Adrenal gland (tissue), 5 donors: ENCODE measurements around the gene GALNT12.

ENCODE experiments used
- POLR2A ChIP-seq, 2 donors: fragments of 450-650 bp; IDR thresholded peaks; one replicate each; pipeline ENCODE4 v1.6.1; 2017; ENCODE audit warnings: antibody characterized with exemption in 2 of 2, mild to moderate bottlenecking in 2 of 2, moderate library complexity in 1 of 2
- TF ChIP-seq, protein P1 (sequence below), 6 experiments: fragments of 450-650 bp in 4 of 6; fragments of 200-600 bp in 2 of 6; sonication (generic) in 1 of 6; IDR thresholded peaks; 1 replicate in 5 of 6; 2 replicates in 1 of 6; pipeline versions ENCODE4 v1.5.1 to v1.8.0; 2016 to 2021; ENCODE audit warnings: antibody characterized with exemption in 6 of 6, mild to moderate bottlenecking in 2 of 6, moderate library complexity in 1 of 6
- donor health status: DM: no; HTN: no; CAD: no.

DNA sequence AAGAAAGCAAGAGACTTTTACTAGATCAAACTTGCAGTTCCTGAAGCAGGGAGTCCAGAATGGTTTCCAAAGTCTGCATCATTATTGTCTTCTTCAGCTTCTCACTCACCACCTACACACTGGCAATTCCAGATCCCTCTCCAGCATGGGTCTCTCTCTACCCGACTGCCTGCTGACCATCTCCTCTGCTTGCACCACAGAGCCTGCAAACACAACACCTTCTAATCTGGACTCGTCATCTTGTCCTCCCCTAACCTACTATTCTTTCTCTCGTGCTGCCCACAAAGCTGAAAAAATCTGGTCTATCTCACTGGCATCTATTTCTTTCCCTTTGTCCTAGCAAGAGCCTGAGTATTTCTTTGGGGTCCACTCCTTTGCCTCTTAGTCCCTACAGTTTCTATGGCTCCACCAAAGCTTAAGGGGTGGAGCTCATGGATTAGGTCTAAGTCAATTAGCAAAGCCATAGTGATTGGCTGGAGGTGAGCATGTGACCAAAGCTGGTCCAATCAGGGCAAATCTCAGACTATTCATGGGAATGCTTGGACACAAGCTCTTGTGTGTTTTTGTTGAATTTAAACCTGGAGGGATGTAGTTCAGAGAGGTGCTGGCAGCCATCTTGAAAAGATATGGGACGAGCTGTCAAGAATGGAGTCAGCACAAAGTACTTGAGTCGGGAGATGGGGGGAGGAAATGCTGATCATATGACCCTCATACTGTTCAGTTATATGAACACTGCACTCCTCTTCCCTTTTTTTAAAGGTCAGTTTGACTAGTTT lies 63.5 kb downstream of the GALNT12 start:
- TF ChIP-seq, protein P1, sequence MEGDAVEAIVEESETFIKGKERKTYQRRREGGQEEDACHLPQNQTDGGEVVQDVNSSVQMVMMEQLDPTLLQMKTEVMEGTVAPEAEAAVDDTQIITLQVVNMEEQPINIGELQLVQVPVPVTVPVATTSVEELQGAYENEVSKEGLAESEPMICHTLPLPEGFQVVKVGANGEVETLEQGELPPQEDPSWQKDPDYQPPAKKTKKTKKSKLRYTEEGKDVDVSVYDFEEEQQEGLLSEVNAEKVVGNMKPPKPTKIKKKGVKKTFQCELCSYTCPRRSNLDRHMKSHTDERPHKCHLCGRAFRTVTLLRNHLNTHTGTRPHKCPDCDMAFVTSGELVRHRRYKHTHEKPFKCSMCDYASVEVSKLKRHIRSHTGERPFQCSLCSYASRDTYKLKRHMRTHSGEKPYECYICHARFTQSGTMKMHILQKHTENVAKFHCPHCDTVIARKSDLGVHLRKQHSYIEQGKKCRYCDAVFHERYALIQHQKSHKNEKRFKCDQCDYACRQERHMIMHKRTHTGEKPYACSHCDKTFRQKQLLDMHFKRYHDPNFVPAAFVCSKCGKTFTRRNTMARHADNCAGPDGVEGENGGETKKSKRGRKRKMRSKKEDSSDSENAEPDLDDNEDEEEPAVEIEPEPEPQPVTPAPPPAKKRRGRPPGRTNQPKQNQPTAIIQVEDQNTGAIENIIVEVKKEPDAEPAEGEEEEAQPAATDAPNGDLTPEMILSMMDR (IDR thresholded peaks at IDR 0.05), result no peak
- no peak for TF ChIP-seq POLR2A (IDR thresholded peaks at IDR 0.05)
